ENCODE data around the gene PPM1K.
"Not testable (repeated sequence)": the region's sequence is repeated elsewhere in the genome, so short reads cannot be mapped to it uniquely, and the experiment has no call there.

The PPM1K gene

DNA sequence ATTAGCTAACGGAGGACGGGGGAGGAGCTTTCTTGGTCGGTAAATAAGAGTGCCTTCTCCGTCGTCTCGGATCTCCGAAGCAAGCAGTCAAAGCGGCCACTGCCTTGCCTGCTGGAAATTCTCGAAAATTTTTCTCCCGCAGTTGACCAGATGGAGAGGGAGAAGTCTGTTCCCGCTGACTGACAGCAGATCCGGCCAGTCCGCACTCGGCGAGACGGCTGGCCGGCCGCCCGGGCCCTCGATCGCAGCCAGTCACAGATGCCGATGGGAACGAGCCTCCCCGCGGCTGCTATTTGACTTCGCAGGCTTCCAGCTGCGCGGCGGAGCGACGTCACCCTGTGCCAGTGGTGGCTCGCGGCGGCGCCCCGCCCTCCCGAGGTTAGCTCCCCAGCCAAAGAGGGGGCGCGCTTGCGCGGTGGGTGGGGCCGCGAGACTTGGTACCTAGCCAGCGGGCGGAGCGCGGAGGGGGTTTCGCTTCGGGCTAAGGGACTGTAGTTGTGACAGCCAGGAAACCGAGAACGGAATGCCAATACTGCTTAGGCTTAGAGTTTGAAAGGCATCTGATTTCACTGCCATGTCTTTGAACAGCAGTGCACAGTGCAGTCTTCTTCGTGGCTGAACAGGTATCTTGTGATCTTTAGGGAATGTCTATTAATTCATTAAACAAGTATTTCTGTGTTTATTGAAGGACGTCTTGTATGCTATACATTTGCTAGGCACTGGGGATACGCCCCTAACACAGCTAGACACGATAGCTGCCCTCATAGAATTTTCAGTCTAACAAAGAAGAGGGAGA, at the start of gene PPM1K:
Gene PPM1K (minus strand): TSS at position 123 of the 796 bp plus-strand sequence. CDS start 5,978 bp downstream, outside the sequence.
- ATAC-seq (peak; percentile 94), DNase-seq (peak; percentile 99)
- H3K4me1 Mint-ChIP-seq, result peaks cover 50% of the 10 kb centered on the region
- H3K27me3 Mint-ChIP-seq, result no peaks in the 10 kb centered on the region
- H3K9me3 Mint-ChIP-seq, result no peaks in the 10 kb centered on the region
- H3K4me3 Mint-ChIP-seq, result peak within 1 kb of the TSS; percentile 99
- H3K36me3 Mint-ChIP-seq (ENCODE audit: low read depth), result peaks cover 16% of the 10 kb centered on the region
- peak within 1 kb of the TSS; percentile 99 for H3K27ac Mint-ChIP-seq

DNA sequence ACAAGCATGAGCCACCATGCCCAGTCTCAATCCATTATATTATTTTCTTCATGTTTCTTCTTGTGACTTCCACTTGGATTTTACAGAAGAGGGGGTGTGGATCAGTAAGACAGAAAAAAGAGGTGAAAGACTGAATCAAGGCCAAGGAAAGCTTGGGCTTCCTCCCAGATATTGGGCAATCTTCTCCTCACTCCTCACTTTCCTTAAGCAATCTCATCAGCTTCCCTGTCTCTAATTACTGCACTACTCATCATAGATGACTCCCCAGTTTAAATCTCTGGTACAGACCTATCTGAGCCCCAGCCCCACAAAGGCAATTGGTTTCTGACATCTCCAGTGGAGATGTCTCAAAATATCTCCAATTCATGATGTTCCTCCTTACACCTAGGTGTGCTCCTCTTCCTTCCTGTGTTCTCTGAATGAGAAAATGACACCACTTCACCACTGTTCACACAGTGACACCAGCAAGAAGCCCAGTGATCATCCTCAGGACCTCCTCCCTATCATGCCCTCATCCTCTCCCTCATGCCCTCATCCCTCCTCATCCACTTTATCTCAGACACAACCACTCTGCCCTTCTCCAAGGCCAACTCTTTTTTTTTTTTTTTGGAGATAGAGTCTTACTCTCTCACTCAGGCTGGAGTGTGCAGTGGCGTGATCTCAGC, 49.5 kb upstream of the PPM1K start:
- no peak overlapping the region for H3K4me3 Mint-ChIP-seq
- DNase-seq, result no peak
- H3K27me3 Mint-ChIP-seq, result peaks cover 2% of the 10 kb centered on the region
- H3K36me3 Mint-ChIP-seq (ENCODE audit: low read depth), result no peaks in the 10 kb centered on the region
- H3K9me3 Mint-ChIP-seq, result no peaks in the 10 kb centered on the region
- H3K4me1 Mint-ChIP-seq, result no peaks in the 10 kb centered on the region
- no peak for ATAC-seq
- no peak overlapping the region for H3K27ac Mint-ChIP-seq

DNA sequence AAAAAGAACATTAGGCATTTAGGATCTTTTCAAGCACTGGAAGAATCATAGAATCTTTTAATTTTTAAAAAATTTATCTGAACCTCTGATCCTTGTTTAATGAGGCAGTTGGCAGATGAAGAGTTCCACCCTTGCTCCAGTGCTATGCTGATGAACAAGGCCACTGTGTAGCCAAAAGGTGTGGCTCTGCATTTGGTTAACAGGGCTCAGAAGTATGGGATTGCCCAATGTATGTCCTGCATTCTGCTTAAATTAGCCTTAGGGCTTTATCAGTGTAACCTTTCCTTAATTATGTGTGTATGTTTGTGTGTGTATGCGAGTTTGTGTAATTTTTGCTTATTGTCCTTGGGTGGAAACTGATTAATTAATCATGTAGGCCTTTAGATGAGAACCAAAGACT, 43.3 kb upstream of the PPM1K start:
- H3K4me1 Mint-ChIP-seq, result no peaks in the 10 kb centered on the region
- H3K9me3 Mint-ChIP-seq, result no peaks in the 10 kb centered on the region
- peaks cover 2% of the 10 kb centered on the region for H3K27me3 Mint-ChIP-seq
- no peak overlapping the region for H3K4me3 Mint-ChIP-seq
- no peak overlapping the region for H3K27ac Mint-ChIP-seq
- ATAC-seq (no peak), DNase-seq (no peak)
- H3K36me3 Mint-ChIP-seq (ENCODE audit: low read depth), result no peaks in the 10 kb centered on the region

DNA sequence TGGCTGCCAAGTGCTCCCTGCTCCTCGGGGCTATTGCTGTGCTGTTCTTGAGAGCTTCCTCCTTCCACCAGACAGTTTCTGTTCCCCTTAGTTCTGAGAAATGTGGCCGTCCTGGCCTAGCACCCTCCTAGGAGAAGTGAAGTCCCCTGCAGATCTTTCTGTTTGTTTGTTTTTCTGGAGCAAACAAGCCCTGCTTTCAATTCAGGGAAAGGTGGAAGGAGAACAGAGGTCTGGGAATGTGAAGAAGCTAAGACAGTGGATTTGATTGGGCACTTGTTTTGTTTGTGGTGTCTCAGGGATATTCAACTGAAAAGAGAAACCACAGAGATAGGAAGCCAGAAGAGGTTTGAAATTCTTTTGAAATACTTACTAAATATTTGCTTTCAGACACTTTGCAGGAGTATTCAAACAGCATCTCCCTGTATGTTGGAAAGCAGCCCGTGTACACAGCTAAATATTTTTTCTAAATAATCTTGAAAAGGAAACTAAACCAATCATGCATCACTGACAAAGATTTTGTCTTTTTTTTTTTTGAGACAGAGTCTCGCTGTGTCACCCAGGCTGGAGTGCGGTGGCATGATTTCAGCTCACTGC, 36.5 kb upstream of the PPM1K start:
- ATAC-seq, result peak; percentile 91
- peaks cover 22% of the 10 kb centered on the region for H3K4me1 Mint-ChIP-seq

DNA sequence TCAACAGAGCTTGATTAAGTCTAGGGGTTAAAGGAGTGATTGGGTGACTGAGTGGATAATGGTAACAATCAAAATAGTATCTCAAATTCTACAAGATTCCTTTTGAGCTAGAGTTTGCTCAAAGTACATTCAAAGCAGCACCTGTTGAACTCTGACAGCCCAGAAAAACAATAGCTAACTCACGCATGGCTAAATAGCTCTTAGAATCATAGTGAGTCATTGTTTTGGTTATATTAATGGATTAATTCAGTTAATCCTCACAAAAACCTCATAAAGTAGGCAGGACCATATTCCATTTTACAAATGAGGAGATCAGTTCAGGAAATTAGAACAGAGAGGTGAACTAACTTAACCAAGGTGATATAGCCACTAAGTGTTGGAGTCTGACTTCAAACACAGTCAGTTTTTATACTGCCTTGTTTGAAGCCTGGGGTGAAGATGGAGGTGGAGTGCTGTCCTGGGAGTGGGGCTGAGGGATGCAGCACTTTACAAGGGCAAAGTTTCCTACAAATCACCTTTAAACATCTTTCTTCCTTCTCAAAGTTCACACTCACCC, 35.9 kb upstream of the PPM1K start:
- Mint-ChIP-seq H3K4me3 (peak overlapping the region; percentile 56), H3K9me3 (no peaks in the 10 kb centered on the region)
- DNase-seq, result no peak

More for the DNA sequence above, 36.5 kb upstream of the PPM1K start:
- Mint-ChIP-seq H3K36me3 (ENCODE audit: low read depth) (no peaks in the 10 kb centered on the region), H3K27ac (peak overlapping the region; percentile 82), H3K27me3 (no peaks in the 10 kb centered on the region), H3K4me3 (peak overlapping the region; percentile 56), H3K9me3 (no peaks in the 10 kb centered on the region)
- peak; percentile 27 for DNase-seq

DNA sequence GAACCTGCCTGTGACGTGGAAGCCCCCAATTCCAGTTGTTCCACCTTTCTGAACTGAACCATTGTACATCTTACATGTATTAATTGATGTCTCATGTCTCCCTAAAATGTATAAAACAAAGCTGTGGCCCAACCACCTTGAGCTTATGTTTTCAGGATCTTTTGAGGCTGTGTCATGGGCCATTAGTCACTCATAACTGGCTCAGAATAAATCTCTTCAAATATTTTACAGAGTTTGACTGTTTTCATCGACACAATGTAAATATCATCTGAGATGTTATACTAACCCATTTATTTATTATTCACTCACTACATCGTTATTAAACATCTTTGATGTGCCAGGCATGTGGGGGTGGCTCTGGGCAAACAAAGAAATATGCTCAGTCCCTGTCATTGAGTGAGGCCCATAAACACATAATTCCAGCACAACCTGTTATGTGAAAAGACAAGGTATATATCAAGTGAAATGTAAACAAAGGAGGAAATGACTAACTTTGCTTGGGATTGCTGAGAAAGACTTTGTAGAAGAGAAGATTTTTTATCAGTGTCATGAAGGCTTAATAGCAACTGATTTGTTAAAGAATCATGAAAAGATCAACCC, 34.5 kb upstream of the PPM1K start:
- peaks cover 22% of the 10 kb centered on the region for H3K4me1 Mint-ChIP-seq
- no peaks in the 10 kb centered on the region for H3K9me3 Mint-ChIP-seq
- no peak overlapping the region for H3K27ac Mint-ChIP-seq
- no peak for DNase-seq
- ATAC-seq, result no peak
- H3K27me3 Mint-ChIP-seq, result no peaks in the 10 kb centered on the region
- no peak overlapping the region for H3K4me3 Mint-ChIP-seq
- H3K36me3 Mint-ChIP-seq (ENCODE audit: low read depth), result no peaks in the 10 kb centered on the region

More for the DNA sequence above, 35.9 kb upstream of the PPM1K start:
- H3K36me3 Mint-ChIP-seq (ENCODE audit: low read depth), result no peaks in the 10 kb centered on the region
- peak; percentile 16 for ATAC-seq
- H3K27me3 Mint-ChIP-seq, result no peaks in the 10 kb centered on the region
- peaks cover 22% of the 10 kb centered on the region for H3K4me1 Mint-ChIP-seq
- peak overlapping the region; percentile 82 for H3K27ac Mint-ChIP-seq

DNA sequence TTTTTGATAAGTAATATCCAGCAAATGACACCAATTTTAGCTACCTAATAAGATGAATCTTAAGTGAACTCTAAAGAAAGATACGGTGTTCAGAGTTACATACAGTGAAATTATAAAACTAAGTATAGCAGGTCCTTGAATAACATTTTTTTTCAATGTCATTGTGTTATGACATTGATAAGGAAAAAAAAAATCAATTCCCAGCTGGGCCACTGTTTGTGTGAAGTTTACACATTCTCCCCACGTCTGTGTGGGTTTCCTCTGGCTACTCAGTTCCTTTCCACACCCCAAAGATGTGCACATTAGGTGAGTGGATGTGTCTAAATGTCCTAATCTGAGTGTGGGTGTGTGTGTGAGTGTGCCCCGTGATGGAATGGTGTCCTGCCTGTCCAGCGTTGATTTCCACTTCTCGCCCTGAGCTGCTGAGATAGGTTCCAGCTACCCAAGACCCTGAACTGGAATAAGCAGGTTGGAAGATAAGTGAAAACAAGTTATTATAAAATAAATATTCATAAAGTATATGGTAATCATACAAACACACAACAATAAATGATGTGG, 31.2 kb upstream of the PPM1K start:
- ATAC-seq (no peak), DNase-seq (no peak)
- Mint-ChIP-seq H3K9me3 (peaks cover 10% of the 10 kb centered on the region), H3K4me1 (peaks cover 13% of the 10 kb centered on the region), H3K27ac (no peak overlapping the region), H3K36me3 (ENCODE audit: low read depth) (no peaks in the 10 kb centered on the region), H3K27me3 (peaks cover 4% of the 10 kb centered on the region), H3K4me3 (no peak overlapping the region)

DNA sequence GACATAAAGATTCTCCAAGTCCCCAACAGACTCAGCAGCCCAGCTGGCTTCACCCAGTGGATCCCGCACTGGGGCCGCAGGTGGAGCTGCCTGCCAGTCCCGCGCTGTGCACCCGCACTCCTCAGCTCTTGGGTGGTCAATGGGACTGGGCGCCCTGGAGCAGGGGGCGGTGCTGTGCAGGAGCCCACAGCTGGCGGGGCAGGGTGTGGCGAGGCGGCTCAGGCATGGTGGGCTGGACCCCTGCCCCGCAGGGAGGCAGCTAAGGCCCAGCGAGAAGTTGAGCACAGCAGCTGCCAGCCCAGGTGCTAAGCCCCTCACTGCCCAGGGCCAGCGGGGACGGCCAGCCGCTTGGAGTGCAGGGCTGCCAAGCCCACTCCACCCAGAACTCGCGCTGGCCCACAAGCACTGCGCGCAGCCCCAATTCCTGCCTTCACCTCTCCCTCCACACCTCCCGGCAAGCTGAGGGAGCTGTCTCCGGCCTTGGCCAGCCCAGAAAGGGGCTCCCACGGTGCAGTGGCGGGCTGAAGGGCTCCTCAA, 28.8 kb upstream of the PPM1K start:
- ATAC-seq, result not testable (repeated sequence)

DNA sequence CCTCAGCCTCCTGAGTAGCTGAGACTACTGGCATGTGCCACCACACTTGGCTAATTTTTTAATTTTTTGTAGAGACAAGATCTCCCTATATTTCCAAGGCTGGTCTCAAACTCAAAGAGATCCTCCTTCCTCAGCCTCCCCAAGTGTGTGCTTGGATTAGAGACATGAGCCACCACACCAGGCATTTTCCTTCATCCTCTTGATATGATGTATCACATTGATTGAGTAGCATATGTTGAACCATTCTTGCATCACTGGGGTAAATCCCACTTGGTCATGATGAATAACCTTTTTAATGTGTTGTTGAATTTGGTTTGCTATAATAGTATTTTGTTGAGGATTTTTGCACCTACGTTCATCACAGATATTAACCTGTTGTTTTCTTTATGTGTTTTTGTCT, 24.2 kb upstream of the PPM1K start:
- Mint-ChIP-seq H3K9me3 (peaks cover 10% of the 10 kb centered on the region), H3K27me3 (peaks cover 4% of the 10 kb centered on the region), H3K27ac (no peak overlapping the region), H3K4me1 (no peaks in the 10 kb centered on the region), H3K4me3 (no peak overlapping the region), H3K36me3 (ENCODE audit: low read depth) (no peaks in the 10 kb centered on the region)
- ATAC-seq (no peak), DNase-seq (no peak)

More for the DNA sequence above, 28.8 kb upstream of the PPM1K start:
- H3K4me3 Mint-ChIP-seq; H3K36me3 Mint-ChIP-seq (ENCODE audit: low read depth); H3K9me3 Mint-ChIP-seq; H3K27me3 Mint-ChIP-seq; H3K27ac Mint-ChIP-seq; DNase-seq; H3K4me1 Mint-ChIP-seq: not testable (repeated sequence)

DNA sequence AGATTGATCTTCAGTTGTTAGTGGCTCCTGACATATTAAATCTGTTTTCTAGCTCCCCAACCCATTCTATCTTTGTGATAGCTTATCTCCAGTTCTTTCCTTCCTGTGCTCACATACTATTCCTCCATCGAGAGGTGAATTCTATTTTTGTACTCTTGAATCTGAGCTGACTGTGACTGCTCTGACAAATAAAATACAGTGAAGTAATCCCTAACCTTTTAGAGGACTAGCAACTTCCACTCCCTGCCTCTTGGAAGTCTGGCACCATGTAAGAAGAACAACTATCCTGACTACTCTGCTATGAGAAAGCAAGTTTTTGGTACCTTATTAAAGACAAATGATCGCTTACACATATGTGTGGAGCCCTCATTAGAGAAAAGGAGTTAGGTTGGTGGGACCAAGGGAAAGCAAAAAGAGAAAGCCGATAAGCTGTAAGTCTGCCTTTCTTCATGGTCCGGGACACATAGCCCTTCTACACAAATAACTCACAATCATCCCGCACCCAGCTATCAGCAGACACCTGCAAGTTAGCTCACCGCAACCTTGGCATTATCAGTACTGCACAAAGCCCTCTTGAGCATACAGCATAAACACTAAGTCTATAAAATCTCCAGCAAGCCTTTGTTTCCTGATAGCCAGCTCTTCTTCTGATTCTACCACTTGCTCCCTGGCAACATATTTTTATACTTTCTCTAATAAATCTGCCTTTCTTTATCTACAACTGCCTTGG, 13.5 kb upstream of the PPM1K start:
- Mint-ChIP-seq H3K27ac (no peak overlapping the region), H3K9me3 (no peaks in the 10 kb centered on the region), H3K4me1 (no peaks in the 10 kb centered on the region), H3K27me3 (no peaks in the 10 kb centered on the region), H3K4me3 (no peak overlapping the region), H3K36me3 (ENCODE audit: low read depth) (no peaks in the 10 kb centered on the region)
- ATAC-seq, result no peak
- DNase-seq, result no peak

DNA sequence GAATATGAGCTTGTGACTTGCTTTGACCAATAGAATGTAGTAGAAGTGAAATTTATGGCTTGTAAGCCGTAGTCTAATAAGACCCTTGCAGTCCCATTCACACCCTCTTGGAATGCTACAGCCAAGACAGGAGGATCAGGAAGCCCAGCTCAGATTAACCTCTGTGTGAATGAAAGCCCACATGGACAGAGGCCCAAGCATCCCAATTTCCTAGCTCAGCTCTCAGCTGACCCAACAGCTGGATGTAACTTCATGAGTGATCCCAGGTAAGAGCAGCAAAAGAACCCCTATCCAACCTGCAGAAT, 12.8 kb upstream of the PPM1K start:
- H3K4me1 Mint-ChIP-seq, result no peaks in the 10 kb centered on the region
- no peak overlapping the region for H3K27ac Mint-ChIP-seq
- ATAC-seq (no peak), DNase-seq (no peak)
- no peaks in the 10 kb centered on the region for H3K36me3 Mint-ChIP-seq (ENCODE audit: low read depth)
- no peaks in the 10 kb centered on the region for H3K27me3 Mint-ChIP-seq
- no peaks in the 10 kb centered on the region for H3K9me3 Mint-ChIP-seq
- H3K4me3 Mint-ChIP-seq, result no peak overlapping the region

DNA sequence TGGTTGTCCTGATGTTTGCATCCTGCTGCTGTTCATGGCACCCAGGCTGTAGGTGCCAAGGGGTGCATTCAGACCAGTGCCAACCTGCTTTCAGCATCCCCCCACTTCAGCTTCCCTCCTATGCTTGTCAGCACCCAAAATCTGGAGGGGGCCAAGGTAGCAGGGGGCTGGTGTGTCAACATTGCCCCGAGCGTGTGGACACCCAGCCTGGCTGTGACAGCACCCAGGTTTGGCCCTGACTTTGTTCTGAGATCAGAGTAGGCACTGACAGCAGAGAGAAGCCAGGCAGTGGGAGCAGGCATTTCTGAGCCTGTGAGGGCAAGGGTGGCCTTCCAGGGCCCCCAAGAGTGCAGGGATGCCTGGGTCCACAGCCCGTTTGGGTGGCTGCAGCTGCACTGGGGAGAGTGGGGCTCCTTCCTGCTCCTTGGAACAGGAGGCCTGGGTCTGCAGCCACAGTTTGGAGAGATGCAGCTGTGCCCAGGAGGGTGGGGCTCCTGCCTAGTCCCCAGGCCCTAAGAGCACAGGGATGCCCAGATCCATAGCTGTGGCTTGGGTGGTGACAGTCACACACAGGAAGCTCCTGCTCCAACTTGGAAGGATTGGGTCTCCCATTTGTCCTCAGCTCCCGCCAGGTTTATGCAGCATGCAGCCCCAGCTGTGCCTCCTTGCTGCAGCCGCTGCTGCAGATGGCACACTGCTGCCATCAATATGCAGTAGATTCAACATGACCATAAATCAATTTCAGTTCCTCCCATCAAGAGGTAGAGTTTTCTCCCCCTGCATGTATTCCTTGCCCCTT, 12.3 kb upstream of the PPM1K start:
- ATAC-seq, result no peak

DNA sequence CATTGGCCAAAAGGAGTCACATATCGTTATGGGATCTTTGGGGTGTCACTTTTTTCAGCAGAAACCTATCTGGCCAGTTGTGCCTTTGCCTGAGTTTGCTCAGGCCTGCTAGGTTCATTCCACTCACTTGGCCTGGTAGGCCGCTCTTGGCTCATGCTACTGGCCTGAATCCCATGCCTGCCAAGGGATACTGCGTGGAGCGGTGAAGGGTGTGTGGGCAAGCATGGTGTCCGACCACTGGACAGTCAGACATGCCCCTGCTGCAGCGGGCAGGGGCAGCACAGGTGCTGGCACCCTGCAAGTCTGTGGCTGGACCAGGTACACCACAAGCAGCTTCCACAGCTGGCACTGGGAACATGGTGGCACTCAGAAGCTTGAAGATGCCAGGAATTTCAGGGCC, 11.3 kb upstream of the PPM1K start:
- no peaks in the 10 kb centered on the region for H3K36me3 Mint-ChIP-seq (ENCODE audit: low read depth)
- DNase-seq (no peak), ATAC-seq (no peak)
- no peaks in the 10 kb centered on the region for H3K9me3 Mint-ChIP-seq
- H3K4me3 Mint-ChIP-seq, result no peak overlapping the region
- H3K27me3 Mint-ChIP-seq, result no peaks in the 10 kb centered on the region
- no peaks in the 10 kb centered on the region for H3K4me1 Mint-ChIP-seq
- H3K27ac Mint-ChIP-seq, result no peak overlapping the region

More for the DNA sequence above, 12.3 kb upstream of the PPM1K start:
- H3K36me3 Mint-ChIP-seq (ENCODE audit: low read depth), result no peaks in the 10 kb centered on the region
- DNase-seq, result no peak
- H3K4me3 Mint-ChIP-seq, result no peak overlapping the region
- H3K4me1 Mint-ChIP-seq, result no peaks in the 10 kb centered on the region
- no peak overlapping the region for H3K27ac Mint-ChIP-seq
- no peaks in the 10 kb centered on the region for H3K27me3 Mint-ChIP-seq
- H3K9me3 Mint-ChIP-seq, result no peaks in the 10 kb centered on the region

Data from activated naive CD8-positive, alpha-beta T cell treated with anti-CD3 and anti-CD28 coated beads, Interleukin-2, amount 50 U/mL, for 24 hours (primary cell).